ENCODE data around the gene MIA.
"Not testable (repeated sequence)": the region's sequence is repeated elsewhere in the genome, so short reads cannot be mapped to it uniquely, and the experiment has no call there.

Gene MIA

GRCh38 chr19:40807147-40808020, 32.1 kb downstream of the MIA start:
- FAIRE-seq (no peak), DNase-seq (ENCODE audit: insufficient read length, low spot score) (no peak)
- no peak for TF ChIP-seq POLR2A (IDR thresholded peaks at IDR 0.05; ENCODE audit: low read depth, low read length)

- TF ChIP-seq POLR2A (IDR thresholded peaks at IDR 0.05; ENCODE audit: low read depth, low read length), result no peak
- no peak for DNase-seq (ENCODE audit: insufficient read length, low spot score)
- FAIRE-seq, result no peak
Measured at GRCh38 chr19:40808021-40808325, 32.7 kb downstream of the MIA start.

- DNase-seq (ENCODE audit: insufficient read length, low spot score), result no peak
Measured at GRCh38 chr19:40808497-40808896, 33.2 kb downstream of the MIA start.

GRCh38 chr19:40809358-40810086, 34.2 kb downstream of the MIA start:
- no peak for TF ChIP-seq POLR2A (IDR thresholded peaks at IDR 0.05; ENCODE audit: low read depth, low read length)
- no peak for FAIRE-seq
- DNase-seq (ENCODE audit: insufficient read length, low spot score), result no peak

More at GRCh38 chr19:40808497-40808896, 33.2 kb downstream of the MIA start:
- no peak for TF ChIP-seq POLR2A (IDR thresholded peaks at IDR 0.05; ENCODE audit: low read depth, low read length)
- FAIRE-seq, result no peak

GRCh38 chr19:40810160-40810559, 34.8 kb downstream of the MIA start:
- TF ChIP-seq POLR2A (IDR thresholded peaks at IDR 0.05; ENCODE audit: low read depth, low read length), result no peak
- FAIRE-seq (no peak), DNase-seq (ENCODE audit: insufficient read length, low spot score) (no peak)

GRCh38 chr19:40810649-40811408, 35.5 kb downstream of the MIA start:
- FAIRE-seq; DNase-seq (ENCODE audit: insufficient read length, low spot score): not testable (repeated sequence)

GRCh38 chr19:40811478-40812341, 36.4 kb downstream of the MIA start:
- no peak for TF ChIP-seq POLR2A (IDR thresholded peaks at IDR 0.05; ENCODE audit: low read depth, low read length)
- DNase-seq (ENCODE audit: insufficient read length, low spot score) (no peak), FAIRE-seq (no peak)

- not testable (repeated sequence) for DNase-seq (ENCODE audit: insufficient read length, low spot score); FAIRE-seq
Measured at GRCh38 chr19:40812571-40812970, 37.2 kb downstream of the MIA start.

- FAIRE-seq (no peak), DNase-seq (ENCODE audit: insufficient read length, low spot score) (no peak)
- TF ChIP-seq POLR2A (IDR thresholded peaks at IDR 0.05; ENCODE audit: low read depth, low read length), result no peak
Measured at GRCh38 chr19:40813182-40813581, 37.9 kb downstream of the MIA start.

GRCh38 chr19:40815223-40815622, 39.9 kb downstream of the MIA start:
- no peak for TF ChIP-seq POLR2A (IDR thresholded peaks at IDR 0.05; ENCODE audit: low read depth, low read length)
- DNase-seq (ENCODE audit: insufficient read length, low spot score) (no peak), FAIRE-seq (no peak)

GRCh38 chr19:40818480-40819399, 43.4 kb downstream of the MIA start:
- not testable (repeated sequence) for DNase-seq (ENCODE audit: insufficient read length, low spot score); FAIRE-seq

GRCh38 chr19:40819479-40820234, 44.3 kb downstream of the MIA start:
- DNase-seq (ENCODE audit: insufficient read length, low spot score), result not testable (repeated sequence)

More at GRCh38 chr19:40819479-40820234, 44.3 kb downstream of the MIA start:
- not testable (repeated sequence) for FAIRE-seq

Data from H54 (cell line).